Ishikawa (cell line): ENCODE results near the gene SDK1.

ENCODE experiments used
- CEBPB ChIP-seq: IDR thresholded peaks from 2 replicates; pipeline ENCODE4 v1.6.1; 2012
- CREB1 ChIP-seq: IDR thresholded peaks from 2 replicates; pipeline ENCODE4 v1.6.1; 2012; ENCODE audit warnings: low read depth
- EGR1 ChIP-seq: IDR thresholded peaks from 2 replicates; pipeline ENCODE4 v1.6.1; 2012
- EP300 ChIP-seq: IDR thresholded peaks from 2 replicates; pipeline ENCODE4 v1.6.1; 2012; ENCODE audit warnings: borderline replicate concordance
- FOXM1 ChIP-seq: IDR thresholded peaks from 2 replicates; pipeline ENCODE4 v1.6.1; 2012; ENCODE audit warnings: low read depth, borderline replicate concordance
- NFIC ChIP-seq: IDR thresholded peaks from 2 replicates; pipeline ENCODE4 v1.6.1; 2012
- RAD21 ChIP-seq: IDR thresholded peaks from 2 replicates; pipeline ENCODE4 v1.6.1; 2012; ENCODE audit warnings: low read depth
- TAF1 ChIP-seq: IDR thresholded peaks from 2 replicates; pipeline ENCODE4 v1.6.1; 2012; ENCODE audit warnings: low read depth, mild to moderate bottlenecking
- TCF12 ChIP-seq: IDR thresholded peaks from 2 replicates; pipeline ENCODE4 v1.6.1; 2012; ENCODE audit warnings: low read depth
- TEAD4 ChIP-seq: IDR thresholded peaks from 2 replicates; pipeline ENCODE4 v1.6.1; 2012
- YY1 ChIP-seq: IDR thresholded peaks from 2 replicates; pipeline ENCODE4 v1.6.1; 2012; ENCODE audit warnings: low read depth
- ZBTB7A ChIP-seq: IDR thresholded peaks from 2 replicates; pipeline ENCODE4 v1.6.1; 2012; ENCODE audit warnings: low read depth
- TF ChIP-seq, protein P1 (sequence below): IDR thresholded peaks from 2 replicates; pipeline ENCODE4 v1.6.1; 2012; ENCODE audit warnings: low read depth, mild to moderate bottlenecking
- TF ChIP-seq, protein P2 (sequence below): IDR thresholded peaks from 2 replicates; pipeline ENCODE4 v1.6.1; 2012
- TF ChIP-seq, protein P3 (sequence below): IDR thresholded peaks from 2 replicates; pipeline ENCODE4 v1.6.1; 2012

Gene SDK1

DNA sequence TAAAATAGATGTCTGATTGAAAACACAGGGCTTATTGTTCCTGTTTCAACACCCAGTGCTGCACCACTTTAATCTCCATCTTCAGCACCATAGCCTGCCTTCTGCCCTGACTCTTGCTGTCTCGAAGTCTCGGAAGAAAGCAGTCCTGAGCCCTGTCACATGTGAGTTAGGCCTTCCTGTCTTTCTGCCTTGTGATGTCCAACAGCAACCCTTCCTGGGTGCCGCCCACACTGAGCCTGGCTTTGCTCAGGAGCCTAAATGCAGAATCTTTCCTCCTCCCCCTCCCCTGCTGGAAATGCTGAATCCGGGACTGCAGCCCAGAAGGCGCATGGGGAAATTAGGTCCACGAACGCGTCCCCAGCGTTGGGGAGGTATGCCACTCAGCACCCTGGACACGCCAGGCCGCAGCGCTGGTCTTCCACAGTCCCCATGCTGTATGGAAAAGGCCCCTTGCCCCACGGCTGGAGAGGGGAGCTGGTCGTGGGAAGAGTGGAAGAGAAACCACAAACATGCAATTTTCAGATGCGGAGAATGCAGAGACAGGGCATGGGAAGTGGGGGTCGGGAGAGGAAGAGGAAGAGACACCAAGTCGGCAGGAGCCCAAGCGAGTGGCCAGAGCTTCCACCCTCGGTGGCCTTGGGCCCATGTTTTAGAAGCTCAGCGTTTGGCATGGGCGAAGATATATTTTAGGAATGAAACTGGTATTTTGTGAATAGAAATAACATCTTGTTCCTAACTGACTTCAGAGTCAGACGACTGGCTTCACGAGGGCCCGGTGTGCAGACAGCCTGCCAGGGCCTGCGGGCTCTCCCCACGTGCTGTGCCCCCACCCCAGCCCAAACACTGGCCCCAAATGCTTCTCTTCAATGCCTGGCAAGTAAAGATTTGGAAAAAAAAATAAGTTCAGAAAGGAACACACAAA, 724.9 kb downstream of the SDK1 start:
- TF ChIP-seq EP300 (no peak), TEAD4 (no peak), YY1 (no peak), FOXM1 (no peak), TAF1 (no peak), EGR1 (no peak), RAD21 (no peak), CEBPB (no peak), TCF12 (no peak), NFIC (no peak)
- TF ChIP-seq, protein P1, sequence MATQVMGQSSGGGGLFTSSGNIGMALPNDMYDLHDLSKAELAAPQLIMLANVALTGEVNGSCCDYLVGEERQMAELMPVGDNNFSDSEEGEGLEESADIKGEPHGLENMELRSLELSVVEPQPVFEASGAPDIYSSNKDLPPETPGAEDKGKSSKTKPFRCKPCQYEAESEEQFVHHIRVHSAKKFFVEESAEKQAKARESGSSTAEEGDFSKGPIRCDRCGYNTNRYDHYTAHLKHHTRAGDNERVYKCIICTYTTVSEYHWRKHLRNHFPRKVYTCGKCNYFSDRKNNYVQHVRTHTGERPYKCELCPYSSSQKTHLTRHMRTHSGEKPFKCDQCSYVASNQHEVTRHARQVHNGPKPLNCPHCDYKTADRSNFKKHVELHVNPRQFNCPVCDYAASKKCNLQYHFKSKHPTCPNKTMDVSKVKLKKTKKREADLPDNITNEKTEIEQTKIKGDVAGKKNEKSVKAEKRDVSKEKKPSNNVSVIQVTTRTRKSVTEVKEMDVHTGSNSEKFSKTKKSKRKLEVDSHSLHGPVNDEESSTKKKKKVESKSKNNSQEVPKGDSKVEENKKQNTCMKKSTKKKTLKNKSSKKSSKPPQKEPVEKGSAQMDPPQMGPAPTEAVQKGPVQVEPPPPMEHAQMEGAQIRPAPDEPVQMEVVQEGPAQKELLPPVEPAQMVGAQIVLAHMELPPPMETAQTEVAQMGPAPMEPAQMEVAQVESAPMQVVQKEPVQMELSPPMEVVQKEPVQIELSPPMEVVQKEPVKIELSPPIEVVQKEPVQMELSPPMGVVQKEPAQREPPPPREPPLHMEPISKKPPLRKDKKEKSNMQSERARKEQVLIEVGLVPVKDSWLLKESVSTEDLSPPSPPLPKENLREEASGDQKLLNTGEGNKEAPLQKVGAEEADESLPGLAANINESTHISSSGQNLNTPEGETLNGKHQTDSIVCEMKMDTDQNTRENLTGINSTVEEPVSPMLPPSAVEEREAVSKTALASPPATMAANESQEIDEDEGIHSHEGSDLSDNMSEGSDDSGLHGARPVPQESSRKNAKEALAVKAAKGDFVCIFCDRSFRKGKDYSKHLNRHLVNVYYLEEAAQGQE = no peak

DNA sequence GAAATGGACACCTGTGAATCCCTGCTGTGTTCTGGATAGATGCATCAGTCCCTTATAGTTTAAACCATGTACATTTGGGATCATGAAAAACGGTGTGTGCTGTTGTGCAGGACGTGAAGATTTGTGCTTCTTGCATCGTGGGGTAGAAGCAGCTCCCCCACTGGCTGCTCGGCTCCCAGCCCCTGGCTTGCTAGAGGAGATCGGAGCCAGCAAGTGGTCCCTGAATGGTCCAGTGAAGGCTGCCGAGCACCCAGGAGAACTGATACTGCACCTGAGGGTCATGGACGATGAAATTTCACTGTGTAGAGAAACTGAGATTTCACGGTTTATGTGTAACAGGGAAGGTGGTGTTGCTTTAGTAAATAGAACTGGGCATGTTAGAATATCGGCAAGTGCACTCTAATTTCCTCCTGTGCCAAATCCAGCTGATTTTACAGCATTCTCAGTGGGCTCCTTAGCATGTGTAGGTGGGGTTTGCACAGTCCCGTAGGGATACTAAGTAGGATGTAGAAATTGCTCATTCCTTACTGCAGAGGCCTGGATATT, 726.0 kb downstream of the SDK1 start:
- TF ChIP-seq TEAD4 = no peak
- no peak for TF ChIP-seq NFIC
- TF ChIP-seq EGR1 = no peak
- no peak for TF ChIP-seq ZBTB7A
- TF ChIP-seq CEBPB = no peak
- no peak for TF ChIP-seq EP300
- no peak for TF ChIP-seq RAD21
- TF ChIP-seq YY1 = no peak
- TF ChIP-seq, protein P2, sequence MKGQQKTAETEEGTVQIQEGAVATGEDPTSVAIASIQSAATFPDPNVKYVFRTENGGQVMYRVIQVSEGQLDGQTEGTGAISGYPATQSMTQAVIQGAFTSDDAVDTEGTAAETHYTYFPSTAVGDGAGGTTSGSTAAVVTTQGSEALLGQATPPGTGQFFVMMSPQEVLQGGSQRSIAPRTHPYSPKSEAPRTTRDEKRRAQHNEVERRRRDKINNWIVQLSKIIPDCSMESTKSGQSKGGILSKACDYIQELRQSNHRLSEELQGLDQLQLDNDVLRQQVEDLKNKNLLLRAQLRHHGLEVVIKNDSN = no peak
- no peak for TF ChIP-seq TAF1
- TF ChIP-seq FOXM1 = no peak
- TF ChIP-seq TCF12 = no peak
- TF ChIP-seq, protein P3, sequence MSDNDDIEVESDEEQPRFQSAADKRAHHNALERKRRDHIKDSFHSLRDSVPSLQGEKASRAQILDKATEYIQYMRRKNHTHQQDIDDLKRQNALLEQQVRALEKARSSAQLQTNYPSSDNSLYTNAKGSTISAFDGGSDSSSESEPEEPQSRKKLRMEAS = no peak
- TF ChIP-seq, protein P1 = no peak
- TF ChIP-seq CREB1 = no peak

DNA sequence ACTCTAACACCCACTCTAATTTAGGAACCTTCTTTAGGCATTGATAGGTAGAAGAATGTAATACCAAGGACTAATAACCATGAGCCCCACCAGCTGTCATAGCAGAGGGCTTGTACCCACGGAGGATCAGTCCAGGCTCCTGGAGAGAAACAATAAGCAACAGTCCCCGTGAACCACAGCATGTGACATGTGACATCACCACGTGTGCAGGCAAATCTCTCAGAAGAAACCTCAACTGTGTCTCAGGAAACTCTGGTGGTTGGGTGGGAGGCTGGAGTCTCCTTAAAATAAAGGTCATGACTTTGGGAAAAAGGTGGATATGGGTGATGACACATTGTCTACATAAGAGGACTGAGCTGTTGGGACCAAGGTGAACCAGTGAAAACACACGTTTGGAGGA, 727.2 kb downstream of the SDK1 start:
- TF ChIP-seq ZBTB7A (no peak), FOXM1 (no peak), NFIC (no peak), YY1 (no peak)

DNA sequence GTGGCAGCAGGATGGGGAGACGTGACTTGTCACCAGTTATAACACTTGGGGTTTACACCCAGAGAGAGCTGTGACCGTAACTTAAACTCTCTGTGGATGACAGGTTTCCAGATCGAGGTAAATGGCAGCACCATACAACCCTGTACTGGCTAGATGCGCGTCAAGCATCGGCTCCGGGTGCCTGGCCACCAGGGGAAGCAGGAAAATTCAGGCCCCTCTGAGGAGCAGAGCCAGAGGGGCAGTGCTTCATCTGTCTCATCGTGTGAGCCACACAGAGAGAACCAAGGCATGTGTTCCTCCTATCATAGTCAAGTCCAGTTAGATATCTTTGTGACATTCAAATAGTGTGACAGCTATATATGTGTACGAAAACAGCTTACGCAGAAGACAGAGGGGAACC, 728.9 kb downstream of the SDK1 start:
- no peak for TF ChIP-seq RAD21
- TF ChIP-seq, protein P3 = no peak
- TF ChIP-seq, protein P1 = no peak
- TF ChIP-seq TEAD4 = no peak
- TF ChIP-seq TCF12 = no peak
- TF ChIP-seq EP300 = no peak
- TF ChIP-seq ZBTB7A = no peak
- no peak for TF ChIP-seq TAF1
- TF ChIP-seq NFIC = no peak
- no peak for TF ChIP-seq CREB1
